HCT116 (cell line): ENCODE data around the gene MYO3B. TPM values are rescaled to one million over a fixed set of nuclear protein-coding genes. Genes with fewer than 3 reads are reported as not detected.

Experiments used
- ATAC-seq: fragments of 200-7000 bp; cut with Tn5 transposase; 2 replicates; pipeline ENCODE4 v1.9.1; 2020; ENCODE audit warnings: mild to moderate bottlenecking, moderate library complexity
- BruUV-seq: library from RNA; stranded (reverse); fragments of 400-500 nt; replicated peaks from 2 replicates; lab custom pipeline; 2021; lab: Mats Ljungman, UMichigan
- CTCF ChIA-PET: fragments of 300-600 bp; sonication (Branson Sonifier 250); formaldehyde crosslinking; loops from one replicate; lab custom pipeline; 2021; ENCODE audit warnings: antibody characterized with exemption; lab: Charles Lee
- POLR2A ChIA-PET: fragments of 300-600, 350-600 bp; sonication (Branson Sonifier 250); formaldehyde crosslinking; loops from one replicate; lab custom pipeline; 2021; ENCODE audit warnings: antibody characterized with exemption; lab: Charles Lee
- RAD21 ChIA-PET, 2 experiments: fragments of 300-600 bp; sonication (Branson Sonifier 250); formaldehyde crosslinking; loops; one replicate each; lab custom pipeline; 2023; ENCODE audit warnings: low total read pairs in 2 of 2; ENCODE audit not compliant: uncharacterized antibody in 2 of 2, unreplicated experiment in 2 of 2, low non-redundant PET in 1 of 2; lab: Charles Lee
- DNase-seq: peaks from one replicate; pipeline ENCODE4 v3.0.0-alpha.2; 2010; ENCODE audit warnings: low read depth, low spot score
- H2AFZ ChIP-seq: fragments of 200-600 bp; shearing (Covaris generic), sonication (generic); 2 replicates; pipeline ENCODE4 v1.6.1; 2017; ENCODE audit warnings: low read depth, mixed run types, mixed read lengths, antibody characterized with exemption, low read length; ENCODE audit not compliant: poor library complexity, severe bottlenecking
- H3K27ac ChIP-seq: 2 replicates; pipeline ENCODE4 v1.5.1; 2012; ENCODE audit warnings: low read depth, low read length
- H3K27me3 ChIP-seq: fragments of 200-600 bp; sonication (generic); 2 replicates; pipeline ENCODE4 v1.6.1; 2016; ENCODE audit warnings: mixed run types, low read length, mixed read lengths; ENCODE audit not compliant: insufficient read depth
- H3K36me3 ChIP-seq, 2 experiments: fragments of 200-500 bp in 1 of 2; fragments of 200-600 bp in 1 of 2; sonication (Bioruptor generic) in 1 of 2; sonication (generic) in 1 of 2; 2 replicates each; pipeline versions ENCODE4 v1.5.1 to v1.6.1; 2014 to 2016; ENCODE audit warnings: low read length in 2 of 2, inconsistent platforms in 1 of 2, mixed read lengths in 1 of 2, mixed run types in 1 of 2; ENCODE audit not compliant: insufficient read depth in 2 of 2, control insufficient read depth in 1 of 2
- H3K4me1 ChIP-seq, 2 experiments: fragments of 200-600 bp in 1 of 2; sonication (generic) in 1 of 2; 2 replicates each; pipeline versions ENCODE4 v1.5.1 to v1.6.1; 2012 to 2017; ENCODE audit warnings: low read length in 2 of 2, inconsistent platforms in 1 of 2, mild to moderate bottlenecking in 1 of 2, mixed read lengths in 1 of 2, mixed run types in 1 of 2, moderate library complexity in 1 of 2; ENCODE audit not compliant: insufficient read depth in 2 of 2, control insufficient read depth in 1 of 2
- H3K4me2 ChIP-seq: fragments of 200-600 bp; sonication (generic); 2 replicates; pipeline ENCODE4 v1.6.1; 2017; ENCODE audit warnings: mixed run types, low read length, mixed read lengths
- H3K4me3 ChIP-seq, 2 experiments: fragments of 200-600 bp in 1 of 2; sonication (generic) in 1 of 2; replicated peaks in 1 of 2; 2 replicates each; pipeline ENCODE4 v1.5.1; 2011 to 2016; ENCODE audit warnings: low read length in 2 of 2, control low read depth in 1 of 2, low read depth in 1 of 2, mild to moderate bottlenecking in 1 of 2, mixed read lengths in 1 of 2, mixed run types in 1 of 2
- H3K79me2 ChIP-seq: fragments of 200-600 bp; sonication (generic); 2 replicates; pipeline ENCODE4 v1.6.1; 2017; ENCODE audit warnings: mild to moderate bottlenecking, mixed run types, low read length, moderate library complexity, mixed read lengths; ENCODE audit not compliant: insufficient read depth
- H3K9ac ChIP-seq: fragments of 200-600 bp; sonication (generic); 2 replicates; pipeline ENCODE4 v1.6.1; 2016; ENCODE audit warnings: low read length, mixed read lengths
- H3K9me2 ChIP-seq: fragments of 200-600 bp; sonication (generic), shearing (Covaris generic); 2 replicates; pipeline ENCODE4 v1.6.1; 2017; ENCODE audit warnings: mixed run types, mild to moderate bottlenecking, moderate library complexity; ENCODE audit not compliant: insufficient read depth
- H3K9me3 ChIP-seq, 2 experiments: fragments of 200-500 bp in 1 of 2; fragments of 200-600 bp in 1 of 2; sonication (Bioruptor generic) in 1 of 2; sonication (generic) in 1 of 2; 2 replicates each; pipeline ENCODE4 v1.6.1; 2014 to 2017; ENCODE audit warnings: low read length in 2 of 2, mixed read lengths in 2 of 2, inconsistent platforms in 1 of 2, low read depth in 1 of 2, mild to moderate bottlenecking in 1 of 2, mixed run types in 1 of 2, moderate library complexity in 1 of 2; ENCODE audit not compliant: control insufficient read depth in 1 of 2, insufficient read depth in 1 of 2
- H4K20me1 ChIP-seq: fragments of 200-600 bp; sonication (generic), shearing (Covaris generic); 2 replicates; pipeline ENCODE4 v1.6.1; 2017; ENCODE audit warnings: mixed run types, mild to moderate bottlenecking, moderate library complexity; ENCODE audit not compliant: insufficient read depth
- CBX3 ChIP-seq: IDR thresholded peaks from 2 replicates; pipeline ENCODE4 v1.6.1; 2012; ENCODE audit warnings: low read depth
- CEBPB ChIP-seq: IDR thresholded peaks from 2 replicates; pipeline ENCODE4 v1.6.1; 2012; ENCODE audit warnings: low read depth
- EGR1 ChIP-seq: IDR thresholded peaks from 2 replicates; pipeline ENCODE4 v1.6.1; 2012; ENCODE audit warnings: low read depth
- ELF1 ChIP-seq: IDR thresholded peaks from 2 replicates; pipeline ENCODE4 v1.6.1; 2012; ENCODE audit warnings: low read depth, borderline replicate concordance
- EZH2 ChIP-seq: fragments of 200-600 bp; sonication (generic); IDR thresholded peaks from 2 replicates; pipeline ENCODE4 v1.6.1; 2017; ENCODE audit warnings: antibody characterized with exemption, mixed run types
- EZH2phosphoT487 ChIP-seq: fragments of 200-600 bp; IDR thresholded peaks from 2 replicates; pipeline ENCODE4 v1.6.1; 2018; ENCODE audit warnings: antibody characterized with exemption, borderline replicate concordance
- JUND ChIP-seq: IDR thresholded peaks from 2 replicates; pipeline ENCODE4 v1.6.1; 2012
- POLR2AphosphoS5 ChIP-seq: IDR thresholded peaks from 2 replicates; pipeline ENCODE4 v1.6.1; 2011; ENCODE audit warnings: mild to moderate bottlenecking, low read depth, low read length, moderate library complexity
- RAD21 ChIP-seq: IDR thresholded peaks from 2 replicates; pipeline ENCODE4 v1.6.1; 2012; ENCODE audit warnings: low read depth, mild to moderate bottlenecking
- SIN3A ChIP-seq: IDR thresholded peaks from 2 replicates; pipeline ENCODE4 v1.6.1; 2012; ENCODE audit warnings: low read depth
- SP1 ChIP-seq: IDR thresholded peaks from 2 replicates; pipeline ENCODE4 v1.6.1; 2012; ENCODE audit warnings: low read depth
- SRF ChIP-seq: IDR thresholded peaks from 2 replicates; pipeline ENCODE4 v1.6.1; 2012; ENCODE audit warnings: low read depth
- TCF7L2 ChIP-seq: IDR thresholded peaks from 2 replicates; pipeline ENCODE4 v1.7.0; 2011; ENCODE audit warnings: borderline replicate concordance, inconsistent platforms; ENCODE audit not compliant: insufficient read depth, insufficient read length; ENCODE audit errors: extremely low read depth
- ZFX ChIP-seq: fragments of 450-650 bp; IDR thresholded peaks from 2 replicates; pipeline ENCODE4 v1.6.1; 2017
- intact Hi-C: fragments of 100-400 bp; cut with micrococcal nuclease; formaldehyde crosslinking; loops from 2 replicates; pipeline ENCODE4 v1.10.0; 2022
- total RNA-seq: library from RNA; stranded (reverse); gene quantifications from one replicate; pipeline ENCODE4 v1.2.1, GENCODE V29; 2021; ENCODE audit not compliant: unreplicated experiment
- TF ChIP-seq, protein P1 (sequence below): IDR thresholded peaks from 2 replicates; pipeline ENCODE4 v1.6.1; 2012
- TF ChIP-seq, protein P2 (sequence below), 3 experiments: fragments of 200-600 bp in 1 of 3; sonication (generic) in 1 of 3; IDR thresholded peaks in 2 of 3; conservative IDR thresholded peaks in 1 of 3; 2 replicates each; pipeline ENCODE4 v1.5.1; 2012 to 2017; ENCODE audit warnings: low read depth in 2 of 3, low read length in 2 of 3, antibody characterized with exemption in 1 of 3, borderline replicate concordance in 1 of 3, control low read depth in 1 of 3, mild to moderate bottlenecking in 1 of 3, mixed read lengths in 1 of 3, mixed run types in 1 of 3, moderate library complexity in 1 of 3; ENCODE audit not compliant: insufficient read depth in 1 of 3
- TF ChIP-seq, protein P3 (sequence below): IDR thresholded peaks from 2 replicates; pipeline ENCODE4 v1.6.1; 2012; ENCODE audit warnings: low read depth

The MYO3B gene
- total RNA-seq, 1 experiment from 2014 or later: not detected

DNA sequence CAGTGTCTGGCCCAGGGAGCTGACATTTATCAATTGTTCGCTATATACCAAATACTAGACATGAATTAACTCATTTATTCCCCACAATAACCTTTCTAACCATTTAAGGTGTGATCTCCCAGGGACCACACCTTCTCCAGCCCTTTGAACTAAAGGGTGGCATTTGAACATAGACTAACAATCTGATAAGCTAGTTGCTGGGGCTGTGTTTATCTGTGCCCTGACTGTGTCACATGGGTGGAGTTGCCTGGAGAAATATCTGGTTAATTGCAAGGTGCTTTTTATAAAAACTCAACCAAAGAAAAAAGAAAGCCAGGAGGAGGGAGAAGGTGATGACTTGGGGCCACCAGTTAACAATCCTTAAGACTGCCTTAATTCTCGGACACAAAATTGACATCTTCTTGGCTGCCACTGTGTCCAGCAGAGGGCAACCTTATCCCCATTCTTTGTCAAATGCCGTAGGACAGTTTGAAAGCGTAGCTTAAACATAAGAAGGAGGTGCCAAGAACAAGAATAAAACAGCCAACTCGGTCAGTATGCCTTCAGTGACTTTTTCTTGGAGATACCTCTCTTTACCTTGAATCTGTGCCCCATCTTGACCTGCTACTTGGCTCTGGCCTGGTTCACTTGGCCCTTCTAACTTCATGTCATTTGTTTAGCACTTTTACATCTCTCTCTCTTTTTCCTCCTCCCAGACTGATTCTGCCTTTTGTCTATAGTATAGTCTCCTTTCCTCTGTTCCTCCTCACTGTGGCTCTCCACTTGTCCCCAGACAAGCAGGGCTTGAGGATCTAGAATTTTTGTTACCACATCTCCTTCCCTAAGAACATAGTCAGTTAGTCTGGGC lies 183.4 kb downstream of the MYO3B start:
- H3K27me3 ChIP-seq: peaks cover 11% of the 10 kb centered on the region; the same call in 1 of the 2 replicates
- no peak overlapping the region for H3K27ac ChIP-seq
- no peaks in the 10 kb centered on the region for H3K36me3 ChIP-seq
- intact Hi-C loops: loop anchor here (1.0 to 10.0 kb wide), 4 partner anchors 125 to 907 kb away; partner anchors contain the start of gene GAD1
- BruUV-seq: no TSS peak
- peak overlapping the region; percentile 22 for H3K4me2 ChIP-seq
- DNase-seq: peak; percentile 47
- ATAC-seq: peak; percentile 98
- no peaks in the 10 kb centered on the region for H3K9me3 ChIP-seq
- H4K20me1 ChIP-seq: no peaks in the 10 kb centered on the region
- ChIA-PET CTCF (interaction anchor here (0.6 to 3.4 kb wide), 29 partner anchors 9 to 909 kb away, joined by 3 to 45 read pairs (median 4); partner anchors contain the start of gene GAD1), POLR2A (no interaction called here), RAD21 (interaction anchor here (0.8 to 1.4 kb wide), 4 partner anchors 8 to 455 kb away, joined by 3 to 4 read pairs (median 4); partner anchors contain the start of gene GAD1 (in 1 of the 2))
- H3K4me3 ChIP-seq: no peak overlapping the region
- peak overlapping the region; percentile 67 for H2AFZ ChIP-seq
- H3K4me1 ChIP-seq: peaks cover 0 to 6% of the 10 kb centered on the region in 2 experiments; a peak in 1 of 4 replicates
- TF ChIP-seq CEBPB (no peak), JUND (no peak), POLR2AphosphoS5 (no peak), TCF7L2 (no peak), SP1 (no peak), EGR1 (no peak), ELF1 (no peak), ZFX (no peak), SRF (no peak), SIN3A (no peak), EZH2phosphoT487 (no peak), RAD21 (peak; percentile 72), EZH2 (no peak), CBX3 (no peak)
- TF ChIP-seq, protein P1, sequence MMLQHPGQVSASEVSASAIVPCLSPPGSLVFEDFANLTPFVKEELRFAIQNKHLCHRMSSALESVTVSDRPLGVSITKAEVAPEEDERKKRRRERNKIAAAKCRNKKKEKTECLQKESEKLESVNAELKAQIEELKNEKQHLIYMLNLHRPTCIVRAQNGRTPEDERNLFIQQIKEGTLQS: no peak
- TF ChIP-seq, protein P2, sequence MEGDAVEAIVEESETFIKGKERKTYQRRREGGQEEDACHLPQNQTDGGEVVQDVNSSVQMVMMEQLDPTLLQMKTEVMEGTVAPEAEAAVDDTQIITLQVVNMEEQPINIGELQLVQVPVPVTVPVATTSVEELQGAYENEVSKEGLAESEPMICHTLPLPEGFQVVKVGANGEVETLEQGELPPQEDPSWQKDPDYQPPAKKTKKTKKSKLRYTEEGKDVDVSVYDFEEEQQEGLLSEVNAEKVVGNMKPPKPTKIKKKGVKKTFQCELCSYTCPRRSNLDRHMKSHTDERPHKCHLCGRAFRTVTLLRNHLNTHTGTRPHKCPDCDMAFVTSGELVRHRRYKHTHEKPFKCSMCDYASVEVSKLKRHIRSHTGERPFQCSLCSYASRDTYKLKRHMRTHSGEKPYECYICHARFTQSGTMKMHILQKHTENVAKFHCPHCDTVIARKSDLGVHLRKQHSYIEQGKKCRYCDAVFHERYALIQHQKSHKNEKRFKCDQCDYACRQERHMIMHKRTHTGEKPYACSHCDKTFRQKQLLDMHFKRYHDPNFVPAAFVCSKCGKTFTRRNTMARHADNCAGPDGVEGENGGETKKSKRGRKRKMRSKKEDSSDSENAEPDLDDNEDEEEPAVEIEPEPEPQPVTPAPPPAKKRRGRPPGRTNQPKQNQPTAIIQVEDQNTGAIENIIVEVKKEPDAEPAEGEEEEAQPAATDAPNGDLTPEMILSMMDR (IDR thresholded peaks at IDR 0.05 in 2 of 3, conservative IDR thresholded peaks at IDR 0.05 in 1 of 3; ENCODE audit: borderline replicate concordance in 1 of 3, insufficient read depth in 1 of 3, low read depth in 2 of 3, low read length in 2 of 3): peak; percentile 75 to 89 (median 83)
- TF ChIP-seq, protein P3, sequence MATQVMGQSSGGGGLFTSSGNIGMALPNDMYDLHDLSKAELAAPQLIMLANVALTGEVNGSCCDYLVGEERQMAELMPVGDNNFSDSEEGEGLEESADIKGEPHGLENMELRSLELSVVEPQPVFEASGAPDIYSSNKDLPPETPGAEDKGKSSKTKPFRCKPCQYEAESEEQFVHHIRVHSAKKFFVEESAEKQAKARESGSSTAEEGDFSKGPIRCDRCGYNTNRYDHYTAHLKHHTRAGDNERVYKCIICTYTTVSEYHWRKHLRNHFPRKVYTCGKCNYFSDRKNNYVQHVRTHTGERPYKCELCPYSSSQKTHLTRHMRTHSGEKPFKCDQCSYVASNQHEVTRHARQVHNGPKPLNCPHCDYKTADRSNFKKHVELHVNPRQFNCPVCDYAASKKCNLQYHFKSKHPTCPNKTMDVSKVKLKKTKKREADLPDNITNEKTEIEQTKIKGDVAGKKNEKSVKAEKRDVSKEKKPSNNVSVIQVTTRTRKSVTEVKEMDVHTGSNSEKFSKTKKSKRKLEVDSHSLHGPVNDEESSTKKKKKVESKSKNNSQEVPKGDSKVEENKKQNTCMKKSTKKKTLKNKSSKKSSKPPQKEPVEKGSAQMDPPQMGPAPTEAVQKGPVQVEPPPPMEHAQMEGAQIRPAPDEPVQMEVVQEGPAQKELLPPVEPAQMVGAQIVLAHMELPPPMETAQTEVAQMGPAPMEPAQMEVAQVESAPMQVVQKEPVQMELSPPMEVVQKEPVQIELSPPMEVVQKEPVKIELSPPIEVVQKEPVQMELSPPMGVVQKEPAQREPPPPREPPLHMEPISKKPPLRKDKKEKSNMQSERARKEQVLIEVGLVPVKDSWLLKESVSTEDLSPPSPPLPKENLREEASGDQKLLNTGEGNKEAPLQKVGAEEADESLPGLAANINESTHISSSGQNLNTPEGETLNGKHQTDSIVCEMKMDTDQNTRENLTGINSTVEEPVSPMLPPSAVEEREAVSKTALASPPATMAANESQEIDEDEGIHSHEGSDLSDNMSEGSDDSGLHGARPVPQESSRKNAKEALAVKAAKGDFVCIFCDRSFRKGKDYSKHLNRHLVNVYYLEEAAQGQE: no peak
- no peaks in the 10 kb centered on the region for H3K9me2 ChIP-seq
- H3K9ac ChIP-seq: no peak overlapping the region
- no peaks in the 10 kb centered on the region for H3K79me2 ChIP-seq
